IgD-negative memory B cell (primary cell): ENCODE data around the gene SIL1. TPM values are rescaled to one million over a fixed set of nuclear protein-coding genes. Genes with fewer than 3 reads are reported as not detected.
"Not testable (repeated sequence)": the region's sequence is repeated elsewhere in the genome, so short reads cannot be mapped to it uniquely, and the experiment has no call there.

Experiments used
- H3K27ac Mint-ChIP-seq, 3 donors: one replicate each; pipeline ENCODE4 v1.8.0; 2020 to 2022; ENCODE audit warnings: mild to moderate bottlenecking in 3 of 3, mixed read lengths in 3 of 3, moderate library complexity in 1 of 3
- H3K27me3 Mint-ChIP-seq: one replicate; pipeline ENCODE4 v1.8.0; 2021; ENCODE audit warnings: mixed read lengths
- H3K36me3 Mint-ChIP-seq: one replicate; pipeline ENCODE4 v1.8.0; 2020; ENCODE audit warnings: mild to moderate bottlenecking, mixed read lengths
- H3K4me1 Mint-ChIP-seq, 3 donors: one replicate each; pipeline ENCODE4 v1.8.0; 2020 to 2022; ENCODE audit warnings: mixed read lengths in 3 of 3, mild to moderate bottlenecking in 1 of 3
- H3K4me3 Mint-ChIP-seq, 4 donors: one replicate each; pipeline ENCODE4 v1.8.0; 2020 to 2022; ENCODE audit warnings: mild to moderate bottlenecking in 4 of 4, mixed read lengths in 4 of 4, moderate library complexity in 3 of 4
- H3K9me3 Mint-ChIP-seq, 3 donors: one replicate each; pipeline ENCODE4 v1.8.0; 2020 to 2021; ENCODE audit warnings: mixed read lengths in 3 of 3, mild to moderate bottlenecking in 1 of 3
- polyA plus RNA-seq: library from polyadenylated mRNA; unstranded; fragments of 300-500 nt; fragmentation: Illumina TruSeq; gene quantifications from one replicate; pipeline ENCODE4 v1.2.3, GENCODE V29; 2021

Gene SIL1
- polyA plus RNA-seq, 1 donor from 2014 or later = 17.9 TPM

GRCh38 chr5:138930371-138931097, 267.6 kb downstream of the SIL1 start:
- H3K4me1 Mint-ChIP-seq = no peaks in the 10 kb centered on the region
- peaks cover 5% of the 10 kb centered on the region for H3K36me3 Mint-ChIP-seq
- no peak overlapping the region for H3K4me3 Mint-ChIP-seq
- no peaks in the 10 kb centered on the region for H3K9me3 Mint-ChIP-seq
- H3K27me3 Mint-ChIP-seq = no peaks in the 10 kb centered on the region
- peak overlapping the region in 1 of 3 donors; percentile 84 for H3K27ac Mint-ChIP-seq

GRCh38 chr5:138929571-138929955, 268.6 kb downstream of the SIL1 start:
- H3K27ac Mint-ChIP-seq = no peak overlapping the region
- no peaks in the 10 kb centered on the region for H3K4me1 Mint-ChIP-seq
- no peaks in the 10 kb centered on the region for H3K9me3 Mint-ChIP-seq
- H3K27me3 Mint-ChIP-seq = no peaks in the 10 kb centered on the region
- H3K4me3 Mint-ChIP-seq = no peak overlapping the region
- H3K36me3 Mint-ChIP-seq = peaks cover 5% of the 10 kb centered on the region

DNA sequence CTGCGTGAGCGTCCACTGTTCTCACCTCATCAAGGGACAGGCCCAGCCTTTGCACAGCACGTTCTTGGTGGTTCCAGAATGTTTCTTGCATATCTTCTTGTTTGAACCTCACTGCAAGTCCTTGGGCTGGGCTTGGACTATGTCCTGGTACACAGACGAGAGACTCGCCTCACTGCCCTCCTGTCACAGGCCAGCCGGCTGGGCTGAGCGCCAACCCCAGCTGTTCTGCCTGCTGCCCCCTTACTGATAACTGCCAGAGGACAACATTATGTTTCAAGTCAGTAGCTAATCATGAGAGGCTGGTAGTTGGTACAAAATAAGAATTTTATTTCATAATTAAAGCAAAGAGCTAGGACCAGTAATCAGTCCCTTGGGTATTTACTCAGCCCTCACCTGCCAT, 270.2 kb downstream of the SIL1 start:
- peaks cover 5% of the 10 kb centered on the region for H3K36me3 Mint-ChIP-seq

GRCh38 chr5:138927544-138927943, 270.6 kb downstream of the SIL1 start:
- no peaks in the 10 kb centered on the region for H3K4me1 Mint-ChIP-seq
- H3K27ac Mint-ChIP-seq = no peak overlapping the region
- H3K4me3 Mint-ChIP-seq = no peak overlapping the region
- peaks cover 5% of the 10 kb centered on the region for H3K36me3 Mint-ChIP-seq
- H3K9me3 Mint-ChIP-seq = no peaks in the 10 kb centered on the region
- H3K27me3 Mint-ChIP-seq = no peaks in the 10 kb centered on the region

More for the DNA sequence above, 270.2 kb downstream of the SIL1 start:
- Mint-ChIP-seq H3K4me3 (no peak overlapping the region), H3K9me3 (no peaks in the 10 kb centered on the region), H3K4me1 (no peaks in the 10 kb centered on the region), H3K27me3 (no peaks in the 10 kb centered on the region), H3K27ac (no peak overlapping the region)

- Mint-ChIP-seq H3K4me1 (no peaks in the 10 kb centered on the region), H3K4me3 (peak overlapping the region in 1 of 4 donors; percentile 55), H3K27ac (no peak overlapping the region), H3K9me3 (no peaks in the 10 kb centered on the region), H3K27me3 (no peaks in the 10 kb centered on the region), H3K36me3 (peaks cover 5% of the 10 kb centered on the region)
These were observed 271.3 kb downstream of the SIL1 start for GRCh38 chr5:138926688-138927448.

- Mint-ChIP-seq H3K36me3 (peaks cover 6% of the 10 kb centered on the region), H3K27ac (no peak overlapping the region), H3K4me3 (no peak overlapping the region), H3K9me3 (no peaks in the 10 kb centered on the region), H3K4me1 (peaks cover 0 to 1% (median 0%) of the 10 kb centered on the region in 3 donors), H3K27me3 (no peaks in the 10 kb centered on the region)
These were observed 271.9 kb downstream of the SIL1 start for GRCh38 chr5:138926257-138926656.

DNA sequence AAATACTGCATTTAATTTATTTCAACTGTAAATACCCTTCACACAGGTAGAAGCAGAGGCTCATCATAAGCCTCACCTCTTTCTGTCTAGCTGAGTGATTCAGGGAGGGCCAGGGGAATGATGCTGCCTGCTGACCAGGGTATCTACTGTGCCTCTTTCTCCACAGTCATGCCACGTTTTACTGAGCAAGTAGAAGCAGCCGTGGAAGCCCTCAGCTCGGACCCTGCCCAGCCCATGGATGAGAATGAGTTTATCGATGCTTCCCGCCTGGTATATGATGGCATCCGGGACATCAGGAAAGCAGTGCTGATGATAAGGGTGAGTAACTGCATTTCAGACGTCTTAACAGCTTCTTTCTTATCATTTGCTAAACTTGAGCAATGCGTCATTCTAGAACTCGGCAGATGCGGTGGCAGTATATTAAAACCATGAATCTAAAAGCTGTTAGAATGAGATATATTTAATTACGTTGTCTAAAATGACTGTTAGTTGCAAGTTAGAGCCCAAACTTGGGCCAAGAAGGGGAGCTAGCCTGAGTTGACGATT, 273.0 kb downstream of the SIL1 start:
- Mint-ChIP-seq H3K4me3 (no peak overlapping the region), H3K4me1 (peaks cover 0 to 4% (median 0%) of the 10 kb centered on the region in 3 donors), H3K9me3 (no peaks in the 10 kb centered on the region)

GRCh38 chr5:138922494-138922893, 275.7 kb downstream of the SIL1 start:
- H3K36me3 Mint-ChIP-seq = peaks cover 6% of the 10 kb centered on the region

More for the DNA sequence above, 273.0 kb downstream of the SIL1 start:
- H3K27ac Mint-ChIP-seq = no peak overlapping the region
- H3K27me3 Mint-ChIP-seq = no peaks in the 10 kb centered on the region
- peaks cover 8% of the 10 kb centered on the region for H3K36me3 Mint-ChIP-seq

GRCh38 chr5:138921362-138921761, 276.8 kb downstream of the SIL1 start:
- H3K27me3 Mint-ChIP-seq, H3K4me3 Mint-ChIP-seq, H3K36me3 Mint-ChIP-seq, H3K9me3 Mint-ChIP-seq, H3K4me1 Mint-ChIP-seq, H3K27ac Mint-ChIP-seq: not testable (repeated sequence)

More at GRCh38 chr5:138922494-138922893, 275.7 kb downstream of the SIL1 start:
- Mint-ChIP-seq H3K27me3 (no peaks in the 10 kb centered on the region), H3K9me3 (no peaks in the 10 kb centered on the region), H3K4me1 (peaks cover 0 to 4% (median 0%) of the 10 kb centered on the region in 3 donors), H3K27ac (no peak overlapping the region), H3K4me3 (no peak overlapping the region)

DNA sequence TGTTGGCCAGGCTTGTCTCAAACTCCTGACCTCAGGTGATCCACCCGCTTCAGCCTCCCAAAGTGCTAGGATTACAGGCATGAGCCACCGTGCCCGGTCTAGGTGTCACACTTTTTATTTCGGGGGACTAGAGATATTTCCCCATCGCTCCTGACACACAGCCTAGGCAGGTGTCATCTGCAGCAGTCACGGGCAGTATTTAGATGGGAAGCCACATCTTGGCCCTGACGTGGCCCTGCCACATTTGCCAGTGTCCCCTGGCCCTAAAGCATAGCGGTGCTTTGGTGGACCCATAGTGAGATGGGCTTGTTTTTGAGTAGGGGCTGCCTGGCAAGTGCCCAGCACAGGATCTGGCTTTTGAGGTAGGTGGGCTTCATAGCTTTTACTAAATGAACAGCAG, 278.0 kb downstream of the SIL1 start:
- Mint-ChIP-seq H3K9me3 (no peaks in the 10 kb centered on the region), H3K4me1 (peaks cover 0 to 4% (median 1%) of the 10 kb centered on the region in 3 donors), H3K36me3 (peaks cover 3% of the 10 kb centered on the region), H3K27me3 (no peaks in the 10 kb centered on the region), H3K27ac (no peak overlapping the region), H3K4me3 (no peak overlapping the region)

DNA sequence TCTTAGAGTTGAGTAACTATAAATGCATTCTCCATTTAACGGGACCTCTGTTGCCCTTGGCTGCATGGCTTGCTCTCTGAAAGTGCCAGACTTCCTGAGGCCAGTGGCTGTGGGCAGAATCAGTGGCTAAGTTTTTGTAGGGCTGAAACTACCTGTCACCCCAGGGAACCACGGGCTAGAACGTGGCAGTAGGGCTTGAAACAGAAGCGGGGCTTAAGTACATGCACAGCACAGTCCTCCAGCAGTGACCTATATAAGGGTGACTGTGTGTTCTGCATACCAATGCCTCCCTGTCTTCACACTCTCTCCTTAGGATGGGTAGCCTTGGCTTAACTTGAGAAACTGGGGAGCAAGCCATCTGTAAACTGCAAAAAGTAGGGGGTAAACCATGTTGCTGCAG, 279.5 kb downstream of the SIL1 start:
- Mint-ChIP-seq H3K36me3 (peaks cover 3% of the 10 kb centered on the region), H3K4me1 (peaks cover 0 to 4% (median 2%) of the 10 kb centered on the region in 3 donors), H3K9me3 (no peaks in the 10 kb centered on the region), H3K27me3 (no peaks in the 10 kb centered on the region), H3K27ac (peak overlapping the region in 1 of 3 donors; percentile 78), H3K4me3 (no peak overlapping the region)

- peaks cover 6% of the 10 kb centered on the region for H3K36me3 Mint-ChIP-seq
- peaks cover 0 to 3% (median 2%) of the 10 kb centered on the region in 3 donors for H3K4me1 Mint-ChIP-seq
- no peak overlapping the region for H3K27ac Mint-ChIP-seq
These were observed 283.8 kb downstream of the SIL1 start for GRCh38 chr5:138914338-138914737.

DNA sequence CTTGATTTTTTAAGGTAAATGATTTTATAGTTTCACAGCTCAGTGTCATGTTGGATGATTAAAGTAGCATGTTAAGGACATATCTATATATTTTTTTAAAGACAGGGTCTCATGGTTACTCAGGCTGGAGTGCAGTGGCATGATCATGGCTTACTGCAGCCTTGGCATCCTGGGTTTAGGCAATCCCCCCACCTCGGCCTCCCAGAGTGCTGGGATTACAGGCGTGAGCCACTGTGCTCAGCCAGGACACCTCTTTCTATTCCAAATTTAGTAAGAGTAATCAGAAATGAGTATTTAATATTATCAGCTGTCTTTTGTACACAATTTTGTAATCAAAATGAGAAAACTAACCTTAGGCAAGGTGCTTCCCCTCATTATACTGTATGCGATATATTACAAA, 284.4 kb downstream of the SIL1 start:
- Mint-ChIP-seq H3K27me3 (no peaks in the 10 kb centered on the region), H3K4me1 (peaks cover 0 to 3% (median 2%) of the 10 kb centered on the region in 3 donors), H3K4me3 (no peak overlapping the region), H3K27ac (no peak overlapping the region), H3K9me3 (no peaks in the 10 kb centered on the region), H3K36me3 (peaks cover 7% of the 10 kb centered on the region)

More at GRCh38 chr5:138914338-138914737, 283.8 kb downstream of the SIL1 start:
- Mint-ChIP-seq H3K4me3 (no peak overlapping the region), H3K9me3 (no peaks in the 10 kb centered on the region), H3K27me3 (no peaks in the 10 kb centered on the region)

- Mint-ChIP-seq H3K4me3 (no peak overlapping the region), H3K36me3 (peaks cover 7% of the 10 kb centered on the region), H3K27ac (no peak overlapping the region), H3K4me1 (peaks cover 0 to 4% (median 3%) of the 10 kb centered on the region in 3 donors), H3K27me3 (no peaks in the 10 kb centered on the region), H3K9me3 (no peaks in the 10 kb centered on the region)
These were observed 286.1 kb downstream of the SIL1 start for GRCh38 chr5:138912093-138912492.

GRCh38 chr5:138911441-138911840, 286.7 kb downstream of the SIL1 start:
- Mint-ChIP-seq H3K4me1 (peaks cover 0 to 4% (median 3%) of the 10 kb centered on the region in 3 donors), H3K27ac (no peak overlapping the region), H3K27me3 (no peaks in the 10 kb centered on the region), H3K4me3 (no peak overlapping the region), H3K9me3 (no peaks in the 10 kb centered on the region), H3K36me3 (peaks cover 7% of the 10 kb centered on the region)
